SHP77 (cell line): ENCODE measurements around the gene IL23A.
"Not testable (repeated sequence)": the region's sequence is repeated elsewhere in the genome, so short reads cannot be mapped to it uniquely, and the experiment has no call there.

Source experiments
- DNase-seq, 2 experiments: peaks; one replicate each; lab custom pipeline; 2025; lab: John Stamatoyannopoulos, UW

The IL23A gene

GRCh38 chr12:56326126-56326525 lies 12.6 kb upstream of the IL23A start:
- DNase-seq = no peak

- DNase-seq = no peak
These were observed 12.2 kb upstream of the IL23A start for GRCh38 chr12:56326533-56326932.

- no peak for DNase-seq
These were observed 7.7 kb upstream of the IL23A start for GRCh38 chr12:56330936-56331490.

GRCh38 chr12:56332512-56333196 lies 6.0 kb upstream of the IL23A start:
- no peak for DNase-seq

- no peak for DNase-seq
These were observed 5.4 kb upstream of the IL23A start for GRCh38 chr12:56333197-56333678.

- DNase-seq = peak; percentile 94 to 98
These were observed 4.8 kb upstream of the IL23A start, which contains the start of gene PAN2 for GRCh38 chr12:56333679-56334489. Gene PAN2 (minus strand): TSS chr12:56334000. CDS start chr12:56333094, 906 bp downstream.

- DNase-seq = no peak
These were observed 4.2 kb upstream of the IL23A start for GRCh38 chr12:56334490-56334793.

- not testable (repeated sequence) for DNase-seq
These were observed 3.2 kb upstream of the IL23A start for GRCh38 chr12:56335527-56335926.

GRCh38 chr12:56336361-56337167 lies 2.1 kb upstream of the IL23A start:
- no peak for DNase-seq

GRCh38 chr12:56337753-56338251 lies 882 bp upstream of the IL23A start:
- no peak for DNase-seq

GRCh38 chr12:56339158-56339422 lies 406 bp downstream of the IL23A start:
- no peak for DNase-seq

- no peak for DNase-seq
These were observed 2.9 kb downstream of the IL23A start for GRCh38 chr12:56341616-56342015.

- not testable (repeated sequence) for DNase-seq
These were observed 3.6 kb downstream of the IL23A start for GRCh38 chr12:56342290-56342689.

- DNase-seq = no peak
These were observed 8.0 kb downstream of the IL23A start for GRCh38 chr12:56346675-56347074.

- not testable (repeated sequence) for DNase-seq
These were observed 8.6 kb downstream of the IL23A start for GRCh38 chr12:56347255-56347654.

- DNase-seq = no peak
These were observed 10.1 kb downstream of the IL23A start for GRCh38 chr12:56348776-56349175.

- DNase-seq = no peak
These were observed 12.0 kb downstream of the IL23A start for GRCh38 chr12:56350662-56351061.

- DNase-seq = no peak
These were observed 12.6 kb downstream of the IL23A start for GRCh38 chr12:56351325-56351724.

GRCh38 chr12:56358836-56359532 lies 20.3 kb downstream of the IL23A start:
- no peak for DNase-seq

- DNase-seq = peak; percentile 96 to 97
These were observed 21.4 kb downstream of the IL23A start, which contains the start of gene STAT2 for GRCh38 chr12:56359851-56360767. Gene STAT2 (minus strand): TSS chr12:56360107. CDS start chr12:56356571, 3,536 bp downstream.
